ENCODE measurements around the gene CLIC4. TPM values are rescaled to one million over a fixed set of nuclear protein-coding genes. Genes with fewer than 3 reads are reported as not detected.

Gene CLIC4
- total and polyA plus RNA-seq, 2 experiments from 2014 or later, result 92.5 to 308 TPM

DNA sequence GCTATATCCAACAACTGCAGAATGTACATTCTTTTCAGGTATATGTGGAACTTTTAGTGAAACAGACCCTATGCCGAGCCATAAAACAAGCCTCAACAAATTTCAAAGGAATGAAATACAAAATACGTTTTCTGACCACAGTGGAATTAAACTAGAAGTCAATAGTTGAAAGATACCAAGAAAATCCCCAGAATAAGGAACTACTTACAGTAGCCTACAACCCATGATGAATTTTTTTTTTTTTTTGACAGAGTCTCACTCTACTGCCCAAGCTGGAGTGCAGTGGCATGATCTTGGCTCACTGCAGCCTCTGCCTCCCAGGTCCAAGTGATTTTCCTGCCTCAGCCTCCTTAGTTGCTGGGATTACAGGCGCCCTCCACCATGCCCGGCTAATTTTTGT is 101.4 kb downstream of the CLIC4 start:
- no peak for DNase-seq (ENCODE audit: low spot score)
- Histone ChIP-seq H3K4me2 (no peak overlapping the region), H3K9me2 (ENCODE audit: insufficient read depth) (no peaks in the 10 kb centered on the region), H3K4me3 (no peak overlapping the region), H3K36me3 (ENCODE audit: insufficient read depth) (no peaks in the 10 kb centered on the region), H4K20me1 (replicated peaks; ENCODE audit: insufficient read depth) (peaks cover 12% of the 10 kb centered on the region), H3K27me3 (ENCODE audit: insufficient read depth) (peaks cover 14% of the 10 kb centered on the region), H2AFZ (no peak overlapping the region), H3K4me1 (ENCODE audit: insufficient read depth) (no peaks in the 10 kb centered on the region), H3K79me2 (replicated peaks; ENCODE audit: insufficient read depth) (no peaks in the 10 kb centered on the region), H3F3A (replicated peaks; ENCODE audit: low read depth) (peaks cover 21% of the 10 kb centered on the region), H3K27ac (ENCODE audit: low read depth) (no peak overlapping the region)
- peaks cover 3% of the 10 kb centered on the region; the same call in 2 of the 3 replicates for H3K4me1 Mint-ChIP-seq
- H3K36me3 Mint-ChIP-seq (ENCODE audit: low read depth), result peaks cover 10% of the 10 kb centered on the region; the same call in 2 of the 3 replicates
- H3K27ac Mint-ChIP-seq, result no peak overlapping the region
- no peak for ATAC-seq
- H3K9me3 Mint-ChIP-seq, result no peaks in the 10 kb centered on the region
- H3K27me3 Mint-ChIP-seq (ENCODE audit: insufficient read depth, low read depth, poor library complexity), result peaks cover 23% of the 10 kb centered on the region
- no peak overlapping the region for H3K4me3 Mint-ChIP-seq
- no peak for TF ChIP-seq JUNB (IDR thresholded peaks at IDR 0.05; ENCODE audit: unreplicated experiment)
- TF ChIP-seq, protein P1, sequence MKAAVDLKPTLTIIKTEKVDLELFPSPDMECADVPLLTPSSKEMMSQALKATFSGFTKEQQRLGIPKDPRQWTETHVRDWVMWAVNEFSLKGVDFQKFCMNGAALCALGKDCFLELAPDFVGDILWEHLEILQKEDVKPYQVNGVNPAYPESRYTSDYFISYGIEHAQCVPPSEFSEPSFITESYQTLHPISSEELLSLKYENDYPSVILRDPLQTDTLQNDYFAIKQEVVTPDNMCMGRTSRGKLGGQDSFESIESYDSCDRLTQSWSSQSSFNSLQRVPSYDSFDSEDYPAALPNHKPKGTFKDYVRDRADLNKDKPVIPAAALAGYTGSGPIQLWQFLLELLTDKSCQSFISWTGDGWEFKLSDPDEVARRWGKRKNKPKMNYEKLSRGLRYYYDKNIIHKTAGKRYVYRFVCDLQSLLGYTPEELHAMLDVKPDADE (IDR thresholded peaks at IDR 0.05), result no peak
- TF ChIP-seq NANOG (IDR thresholded peaks at IDR 0.05; ENCODE audit: borderline replicate concordance), result no peak
- TF ChIP-seq POLR2AphosphoS5 (IDR thresholded peaks at IDR 0.05; ENCODE audit: low read depth), result no peak
- no peak for TF ChIP-seq CREB1 (CRISPR knock-in tag; IDR thresholded peaks at IDR 0.05; ENCODE audit: low read depth)
- no peak for TF ChIP-seq ZNF331 (CRISPR knock-in tag; IDR thresholded peaks at IDR 0.05; ENCODE audit: low read depth)

DNA sequence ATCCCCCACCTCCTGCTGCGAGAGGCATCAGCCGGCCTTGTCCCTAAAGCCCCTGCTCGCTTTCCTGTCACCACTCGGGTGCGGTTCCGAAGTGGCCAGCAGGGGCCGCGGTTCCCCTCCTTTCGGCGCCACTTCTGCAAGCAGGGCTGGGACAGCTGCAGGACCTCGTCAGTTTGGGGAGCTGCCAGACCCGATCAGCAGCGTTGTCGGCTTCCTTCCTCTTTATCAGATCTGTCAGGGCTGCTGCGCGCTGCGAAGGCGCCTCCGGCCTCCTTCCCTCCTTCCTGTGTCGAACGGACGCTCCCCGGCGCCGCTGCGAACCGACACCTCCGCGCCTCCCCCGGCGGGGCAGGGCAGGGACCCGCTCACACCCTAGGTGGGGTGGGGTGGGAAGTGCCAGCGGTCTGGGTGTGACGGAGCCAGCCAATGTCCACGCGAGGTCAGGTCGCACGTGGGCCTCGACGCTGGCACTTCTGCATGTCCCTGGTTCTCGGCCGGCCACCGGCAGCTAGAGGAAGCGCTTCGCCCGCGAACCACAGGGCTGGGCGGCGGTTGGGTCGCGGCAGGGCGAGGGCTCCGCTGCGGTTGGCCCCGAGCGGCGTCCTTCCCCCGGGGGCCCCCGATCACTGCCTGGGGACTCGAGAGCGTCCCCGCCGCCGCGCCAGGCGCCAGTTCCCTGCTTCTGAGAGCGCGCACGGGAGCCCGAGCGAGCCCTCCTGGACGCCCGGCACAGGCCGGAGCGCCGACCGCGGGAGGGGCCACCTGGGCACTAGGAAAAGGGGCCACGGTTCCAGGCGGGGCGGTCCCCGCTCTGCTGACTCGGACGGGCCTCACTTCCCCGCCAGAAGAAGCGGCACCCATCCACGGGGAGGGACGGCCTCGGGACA is 103.0 kb downstream of the CLIC4 start:
- peak overlapping the region; percentile 88 for H3K4me2 ChIP-seq
- H3K4me1 ChIP-seq (ENCODE audit: insufficient read depth), result no peaks in the 10 kb centered on the region
- no peaks in the 10 kb centered on the region for H3K9me2 ChIP-seq (ENCODE audit: insufficient read depth)
- H3K9me3 Mint-ChIP-seq, result no peaks in the 10 kb centered on the region
- H4K20me1 ChIP-seq (replicated peaks; ENCODE audit: insufficient read depth), result peaks cover 11% of the 10 kb centered on the region
- H3K27me3 Mint-ChIP-seq (ENCODE audit: insufficient read depth, low read depth, poor library complexity), result peaks cover 23% of the 10 kb centered on the region
- no peaks in the 10 kb centered on the region for H3K36me3 ChIP-seq (ENCODE audit: insufficient read depth)
- H3K27ac ChIP-seq (ENCODE audit: low read depth), result no peak overlapping the region
- ATAC-seq (peak; percentile 89), DNase-seq (ENCODE audit: low spot score) (peak; percentile 96)
- H3K79me2 ChIP-seq (replicated peaks; ENCODE audit: insufficient read depth), result no peaks in the 10 kb centered on the region
- H3K4me3 Mint-ChIP-seq, result peak overlapping the region; percentile 63
- H3K4me3 ChIP-seq, result peak overlapping the region; percentile 68
- H3K27me3 ChIP-seq (ENCODE audit: insufficient read depth), result peaks cover 14% of the 10 kb centered on the region
- peaks cover 21% of the 10 kb centered on the region for H3F3A ChIP-seq (replicated peaks; ENCODE audit: low read depth)
- no peak overlapping the region; the same call in 1 of the 2 replicates for H2AFZ ChIP-seq
- H3K36me3 Mint-ChIP-seq (ENCODE audit: low read depth), result no peaks in the 10 kb centered on the region; the same call in 1 of the 3 replicates
- H3K27ac Mint-ChIP-seq, result no peak overlapping the region
- H3K4me1 Mint-ChIP-seq, result peaks cover 3% of the 10 kb centered on the region; the same call in 2 of the 3 replicates
- TF ChIP-seq, protein P2, sequence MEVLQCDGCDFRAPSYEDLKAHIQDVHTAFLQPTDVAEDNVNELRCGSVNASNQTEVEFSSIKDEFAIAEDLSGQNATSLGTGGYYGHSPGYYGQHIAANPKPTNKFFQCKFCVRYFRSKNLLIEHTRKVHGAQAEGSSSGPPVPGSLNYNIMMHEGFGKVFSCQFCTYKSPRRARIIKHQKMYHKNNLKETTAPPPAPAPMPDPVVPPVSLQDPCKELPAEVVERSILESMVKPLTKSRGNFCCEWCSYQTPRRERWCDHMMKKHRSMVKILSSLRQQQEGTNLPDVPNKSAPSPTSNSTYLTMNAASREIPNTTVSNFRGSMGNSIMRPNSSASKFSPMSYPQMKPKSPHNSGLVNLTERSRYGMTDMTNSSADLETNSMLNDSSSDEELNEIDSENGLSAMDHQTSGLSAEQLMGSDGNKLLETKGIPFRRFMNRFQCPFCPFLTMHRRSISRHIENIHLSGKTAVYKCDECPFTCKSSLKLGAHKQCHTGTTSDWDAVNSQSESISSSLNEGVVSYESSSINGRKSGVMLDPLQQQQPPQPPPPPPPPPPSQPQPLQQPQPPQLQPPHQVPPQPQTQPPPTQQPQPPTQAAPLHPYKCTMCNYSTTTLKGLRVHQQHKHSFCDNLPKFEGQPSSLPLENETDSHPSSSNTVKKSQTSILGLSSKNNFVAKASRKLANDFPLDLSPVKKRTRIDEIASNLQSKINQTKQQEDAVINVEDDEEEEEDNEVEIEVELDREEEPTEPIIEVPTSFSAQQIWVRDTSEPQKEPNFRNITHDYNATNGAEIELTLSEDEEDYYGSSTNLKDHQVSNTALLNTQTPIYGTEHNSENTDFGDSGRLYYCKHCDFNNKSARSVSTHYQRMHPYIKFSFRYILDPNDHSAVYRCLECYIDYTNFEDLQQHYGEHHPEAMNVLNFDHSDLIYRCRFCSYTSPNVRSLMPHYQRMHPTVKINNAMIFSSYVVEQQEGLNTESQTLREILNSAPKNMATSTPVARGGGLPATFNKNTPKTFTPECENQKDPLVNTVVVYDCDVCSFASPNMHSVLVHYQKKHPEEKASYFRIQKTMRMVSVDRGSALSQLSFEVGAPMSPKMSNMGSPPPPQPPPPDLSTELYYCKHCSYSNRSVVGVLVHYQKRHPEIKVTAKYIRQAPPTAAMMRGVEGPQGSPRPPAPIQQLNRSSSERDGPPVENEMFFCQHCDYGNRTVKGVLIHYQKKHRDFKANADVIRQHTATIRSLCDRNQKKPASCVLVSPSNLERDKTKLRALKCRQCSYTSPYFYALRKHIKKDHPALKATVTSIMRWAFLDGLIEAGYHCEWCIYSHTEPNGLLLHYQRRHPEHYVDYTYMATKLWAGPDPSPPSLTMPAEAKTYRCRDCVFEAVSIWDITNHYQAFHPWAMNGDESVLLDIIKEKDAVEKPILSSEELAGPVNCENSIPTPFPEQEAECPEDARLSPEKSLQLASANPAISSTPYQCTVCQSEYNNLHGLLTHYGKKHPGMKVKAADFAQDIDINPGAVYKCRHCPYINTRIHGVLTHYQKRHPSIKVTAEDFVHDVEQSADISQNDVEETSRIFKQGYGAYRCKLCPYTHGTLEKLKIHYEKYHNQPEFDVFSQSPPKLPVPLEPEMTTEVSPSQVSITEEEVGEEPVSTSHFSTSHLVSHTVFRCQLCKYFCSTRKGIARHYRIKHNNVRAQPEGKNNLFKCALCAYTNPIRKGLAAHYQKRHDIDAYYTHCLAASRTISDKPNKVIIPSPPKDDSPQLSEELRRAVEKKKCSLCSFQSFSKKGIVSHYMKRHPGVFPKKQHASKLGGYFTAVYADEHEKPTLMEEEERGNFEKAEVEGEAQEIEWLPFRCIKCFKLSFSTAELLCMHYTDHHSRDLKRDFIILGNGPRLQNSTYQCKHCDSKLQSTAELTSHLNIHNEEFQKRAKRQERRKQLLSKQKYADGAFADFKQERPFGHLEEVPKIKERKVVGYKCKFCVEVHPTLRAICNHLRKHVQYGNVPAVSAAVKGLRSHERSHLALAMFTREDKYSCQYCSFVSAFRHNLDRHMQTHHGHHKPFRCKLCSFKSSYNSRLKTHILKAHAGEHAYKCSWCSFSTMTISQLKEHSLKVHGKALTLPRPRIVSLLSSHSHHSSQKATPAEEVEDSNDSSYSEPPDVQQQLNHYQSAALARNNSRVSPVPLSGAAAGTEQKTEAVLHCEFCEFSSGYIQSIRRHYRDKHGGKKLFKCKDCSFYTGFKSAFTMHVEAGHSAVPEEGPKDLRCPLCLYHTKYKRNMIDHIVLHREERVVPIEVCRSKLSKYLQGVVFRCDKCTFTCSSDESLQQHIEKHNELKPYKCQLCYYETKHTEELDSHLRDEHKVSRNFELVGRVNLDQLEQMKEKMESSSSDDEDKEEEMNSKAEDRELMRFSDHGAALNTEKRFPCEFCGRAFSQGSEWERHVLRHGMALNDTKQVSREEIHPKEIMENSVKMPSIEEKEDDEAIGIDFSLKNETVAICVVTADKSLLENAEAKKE (CRISPR knock-in tag; IDR thresholded peaks at IDR 0.05), result no peak
- TF ChIP-seq, protein P3, sequence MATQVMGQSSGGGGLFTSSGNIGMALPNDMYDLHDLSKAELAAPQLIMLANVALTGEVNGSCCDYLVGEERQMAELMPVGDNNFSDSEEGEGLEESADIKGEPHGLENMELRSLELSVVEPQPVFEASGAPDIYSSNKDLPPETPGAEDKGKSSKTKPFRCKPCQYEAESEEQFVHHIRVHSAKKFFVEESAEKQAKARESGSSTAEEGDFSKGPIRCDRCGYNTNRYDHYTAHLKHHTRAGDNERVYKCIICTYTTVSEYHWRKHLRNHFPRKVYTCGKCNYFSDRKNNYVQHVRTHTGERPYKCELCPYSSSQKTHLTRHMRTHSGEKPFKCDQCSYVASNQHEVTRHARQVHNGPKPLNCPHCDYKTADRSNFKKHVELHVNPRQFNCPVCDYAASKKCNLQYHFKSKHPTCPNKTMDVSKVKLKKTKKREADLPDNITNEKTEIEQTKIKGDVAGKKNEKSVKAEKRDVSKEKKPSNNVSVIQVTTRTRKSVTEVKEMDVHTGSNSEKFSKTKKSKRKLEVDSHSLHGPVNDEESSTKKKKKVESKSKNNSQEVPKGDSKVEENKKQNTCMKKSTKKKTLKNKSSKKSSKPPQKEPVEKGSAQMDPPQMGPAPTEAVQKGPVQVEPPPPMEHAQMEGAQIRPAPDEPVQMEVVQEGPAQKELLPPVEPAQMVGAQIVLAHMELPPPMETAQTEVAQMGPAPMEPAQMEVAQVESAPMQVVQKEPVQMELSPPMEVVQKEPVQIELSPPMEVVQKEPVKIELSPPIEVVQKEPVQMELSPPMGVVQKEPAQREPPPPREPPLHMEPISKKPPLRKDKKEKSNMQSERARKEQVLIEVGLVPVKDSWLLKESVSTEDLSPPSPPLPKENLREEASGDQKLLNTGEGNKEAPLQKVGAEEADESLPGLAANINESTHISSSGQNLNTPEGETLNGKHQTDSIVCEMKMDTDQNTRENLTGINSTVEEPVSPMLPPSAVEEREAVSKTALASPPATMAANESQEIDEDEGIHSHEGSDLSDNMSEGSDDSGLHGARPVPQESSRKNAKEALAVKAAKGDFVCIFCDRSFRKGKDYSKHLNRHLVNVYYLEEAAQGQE (IDR thresholded peaks at IDR 0.05; ENCODE audit: unreplicated experiment), result no peak
- no peak for TF ChIP-seq NANOG (IDR thresholded peaks at IDR 0.05; ENCODE audit: borderline replicate concordance)
- no peak for TF ChIP-seq ZNF114 (CRISPR knock-in tag; IDR thresholded peaks at IDR 0.05)

Measured in GM23338 (cell line).